Panc1 (cell line): Measurements from ENCODE around the gene ANO5.

ENCODE experiments used
- CTCF ChIP-seq: fragments of 450-650 bp; IDR thresholded peaks from 2 replicates; pipeline ENCODE4 v1.5.1; 2017; ENCODE audit warnings: mild to moderate bottlenecking
- REST ChIP-seq, 2 experiments: IDR thresholded peaks; 2 replicates each; pipeline ENCODE4 v1.6.1; 2011 to 2012; ENCODE audit warnings: low read depth in 2 of 2, control low read depth in 1 of 2, low read length in 1 of 2, mild to moderate bottlenecking in 1 of 2, moderate library complexity in 1 of 2; ENCODE audit not compliant: insufficient read depth in 1 of 2
- SIN3A ChIP-seq: IDR thresholded peaks from 2 replicates; pipeline ENCODE4 v1.6.1; 2012; ENCODE audit warnings: low read depth, mild to moderate bottlenecking, low read length, moderate library complexity, borderline replicate concordance; ENCODE audit not compliant: insufficient read depth
- TCF7L2 ChIP-seq: IDR thresholded peaks from 2 replicates; pipeline ENCODE4 v1.6.1; 2011; ENCODE audit warnings: mild to moderate bottlenecking, low read depth, low read length, inconsistent platforms

- TF ChIP-seq SIN3A (no peak), TCF7L2 (no peak), CTCF (no peak), REST (IDR thresholded peaks at IDR 0.05; ENCODE audit: insufficient read depth in 1 of 2, low read depth in 2 of 2, low read length in 1 of 2) (no peak)
Measured at GRCh38 chr11:22221143-22221542, 28.3 kb downstream of the ANO5 start.
